ENCODE results near the gene AHSG. TPM values are rescaled to one million over a fixed set of nuclear protein-coding genes. Genes with fewer than 3 reads are reported as not detected.

Gene AHSG
- total RNA-seq, 4 donors from 2014 or later = not detected

- Histone ChIP-seq H3K27me3 (no peaks in the 10 kb centered on the region), H3K9me3 (no peaks in the 10 kb centered on the region), H3K4me1 (no peaks in the 10 kb centered on the region), H3K27ac (no peak overlapping the region), H3K36me3 (no peaks in the 10 kb centered on the region), H3K4me3 (no peak overlapping the region)
- no peak for DNase-seq
- TF ChIP-seq POLR2A (IDR thresholded peaks at IDR 0.05) (no peak), CTCF (IDR thresholded peaks at IDR 0.05) (no peak)
Measured at GRCh38 chr3:186664119-186664495, 51.2 kb downstream of the AHSG start.

GRCh38 chr3:186664506-186664905 lies 51.6 kb downstream of the AHSG start:
- no peak for DNase-seq
- TF ChIP-seq POLR2A (IDR thresholded peaks at IDR 0.05) = no peak
- TF ChIP-seq CTCF (IDR thresholded peaks at IDR 0.05) = no peak
- H3K4me3 ChIP-seq = no peak overlapping the region
- no peaks in the 10 kb centered on the region for H3K27me3 ChIP-seq
- H3K27ac ChIP-seq = no peak overlapping the region
- H3K9me3 ChIP-seq = no peaks in the 10 kb centered on the region
- H3K4me1 ChIP-seq = no peaks in the 10 kb centered on the region
- no peaks in the 10 kb centered on the region for H3K36me3 ChIP-seq

- H3K36me3 ChIP-seq = no peaks in the 10 kb centered on the region
- no peaks in the 10 kb centered on the region for H3K4me1 ChIP-seq
- H3K27ac ChIP-seq = no peak within 1 kb of the TSS
- no peak for DNase-seq
- TF ChIP-seq POLR2A (IDR thresholded peaks at IDR 0.05) (no peak), CTCF (IDR thresholded peaks at IDR 0.05) (no peak)
- no peaks in the 10 kb centered on the region for H3K9me3 ChIP-seq
- no peak within 1 kb of the TSS for H3K4me3 ChIP-seq
- H3K27me3 ChIP-seq = no peaks in the 10 kb centered on the region
Measured at GRCh38 chr3:186665625-186666188, 52.8 kb downstream of the AHSG start, which contains the start of gene HRG. Gene HRG, plus strand, starts transcription at chr3:186666014. Its CDS starts 18 bp downstream, at chr3:186666032.

- no peak for TF ChIP-seq POLR2A (IDR thresholded peaks at IDR 0.05)
- TF ChIP-seq CTCF (IDR thresholded peaks at IDR 0.05) = no peak
- Histone ChIP-seq H3K4me1 (no peaks in the 10 kb centered on the region), H3K4me3 (no peak overlapping the region), H3K27me3 (no peaks in the 10 kb centered on the region), H3K27ac (no peak overlapping the region), H3K9me3 (no peaks in the 10 kb centered on the region), H3K36me3 (no peaks in the 10 kb centered on the region)
- no peak for DNase-seq
Measured at GRCh38 chr3:186668426-186668825, 55.6 kb downstream of the AHSG start.

GRCh38 chr3:186669378-186670084 lies 56.7 kb downstream of the AHSG start:
- Histone ChIP-seq H3K4me3 (no peak overlapping the region), H3K9me3 (no peaks in the 10 kb centered on the region), H3K36me3 (no peaks in the 10 kb centered on the region), H3K27ac (no peak overlapping the region), H3K27me3 (no peaks in the 10 kb centered on the region), H3K4me1 (no peaks in the 10 kb centered on the region)
- TF ChIP-seq POLR2A (IDR thresholded peaks at IDR 0.05) (no peak), CTCF (IDR thresholded peaks at IDR 0.05) (no peak)
- no peak for DNase-seq

Data from Peyer's patch (tissue), 4 donors.